ENCODE measurements around the gene TAAR8.
A peak's percentile ranks its signal among the peaks of the same experiment; 100 is the strongest.
"Not testable (repeated sequence)": the region's sequence is repeated elsewhere in the genome, so short reads cannot be mapped to it uniquely, and the experiment has no call there.

The TAAR8 gene, protein sequence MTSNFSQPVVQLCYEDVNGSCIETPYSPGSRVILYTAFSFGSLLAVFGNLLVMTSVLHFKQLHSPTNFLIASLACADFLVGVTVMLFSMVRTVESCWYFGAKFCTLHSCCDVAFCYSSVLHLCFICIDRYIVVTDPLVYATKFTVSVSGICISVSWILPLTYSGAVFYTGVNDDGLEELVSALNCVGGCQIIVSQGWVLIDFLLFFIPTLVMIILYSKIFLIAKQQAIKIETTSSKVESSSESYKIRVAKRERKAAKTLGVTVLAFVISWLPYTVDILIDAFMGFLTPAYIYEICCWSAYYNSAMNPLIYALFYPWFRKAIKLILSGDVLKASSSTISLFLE

GRCh38 chr6:132552372-132552771 is at the start of gene TAAR8:
TAAR8 (plus strand) TSS chr6:132552672; CDS start chr6:132552693, 21 bp downstream.
- no peak for DNase-seq

GRCh38 chr6:132504757-132505156 is 47.7 kb upstream of the TAAR8 start:
- DNase-seq: no peak

GRCh38 chr6:132505158-132505557 is 47.3 kb upstream of the TAAR8 start:
- no peak for DNase-seq

DNA sequence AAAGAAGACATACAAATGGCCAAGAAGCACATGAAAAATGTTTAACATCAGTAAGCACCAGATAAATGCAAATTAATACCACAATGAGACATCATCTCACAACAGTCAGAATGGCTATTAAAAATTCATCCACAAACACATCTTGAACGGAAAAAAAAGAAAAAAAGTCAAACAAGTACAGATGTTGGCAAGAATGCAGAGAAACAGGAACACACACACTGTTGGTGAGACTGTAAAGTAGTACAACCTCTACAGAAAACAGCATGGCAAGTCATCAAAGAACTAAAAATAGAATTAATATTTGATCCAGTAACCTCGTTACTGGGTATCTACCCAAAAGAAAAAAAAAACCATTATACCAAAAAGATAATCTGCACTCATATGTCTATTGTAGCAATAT is 46.0 kb upstream of the TAAR8 start:
- no peak for DNase-seq

DNA sequence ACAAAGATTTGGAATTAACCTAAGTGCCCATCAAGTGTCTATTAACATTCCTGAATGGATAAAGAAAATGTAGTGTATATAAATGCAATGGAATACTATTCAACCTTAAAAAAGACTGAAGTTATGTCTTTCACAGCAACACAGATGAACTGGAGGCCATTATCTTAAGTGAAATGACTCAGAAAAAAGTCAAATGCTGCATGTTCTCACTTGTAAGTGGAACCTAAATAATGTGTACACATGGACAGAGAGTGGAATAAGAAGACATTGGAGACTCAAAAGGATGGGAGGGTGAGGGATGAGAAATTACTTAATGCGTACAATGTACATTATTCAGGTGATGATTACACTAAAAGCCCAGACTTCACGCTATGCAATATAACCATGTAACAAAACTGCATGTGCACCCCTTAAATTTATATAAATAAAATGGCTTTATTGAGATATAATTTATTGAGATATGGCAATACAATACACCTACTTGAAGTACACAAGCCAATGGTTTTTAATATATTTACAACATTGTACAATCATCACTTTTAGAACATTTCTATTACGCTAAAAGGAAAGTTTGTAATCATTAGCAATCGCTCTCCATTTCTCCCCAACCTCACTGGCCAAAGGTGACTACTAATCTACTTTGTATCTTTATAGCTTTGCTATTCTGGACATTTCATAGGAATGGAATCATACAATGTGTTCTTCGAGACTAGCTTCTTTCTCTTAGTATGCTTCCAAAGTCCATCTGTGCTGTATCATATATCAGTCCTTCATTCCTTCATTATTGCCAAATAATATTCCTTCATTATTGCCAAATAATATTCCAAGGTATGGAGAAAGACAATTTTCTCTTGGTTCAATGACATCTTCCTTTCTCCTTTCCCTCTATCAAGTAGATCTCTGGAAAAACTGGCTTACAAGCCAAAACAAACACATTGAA is 45.3 kb upstream of the TAAR8 start:
- DNase-seq: no peak

- DNase-seq: no peak
These were observed 41.2 kb upstream of the TAAR8 start for GRCh38 chr6:132511210-132511830.

DNA sequence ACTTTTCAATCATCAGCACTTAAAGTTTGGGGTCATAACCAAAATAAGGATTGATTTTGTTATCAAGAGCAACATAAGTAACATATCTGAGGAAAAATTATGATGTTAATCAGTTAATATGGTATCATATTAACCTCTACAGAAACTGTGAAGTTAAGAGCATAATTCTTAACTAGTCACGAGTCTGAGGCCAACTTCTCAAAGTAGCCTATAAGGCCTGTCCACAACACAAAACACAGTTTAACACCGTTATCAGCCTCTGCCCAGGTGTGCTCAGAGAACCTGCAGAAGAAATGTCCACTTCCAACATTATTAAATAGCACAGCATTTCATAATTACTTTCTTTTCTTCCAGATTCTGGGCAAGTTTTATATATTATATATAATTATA is 40.6 kb upstream of the TAAR8 start:
- DNase-seq: no peak

DNA sequence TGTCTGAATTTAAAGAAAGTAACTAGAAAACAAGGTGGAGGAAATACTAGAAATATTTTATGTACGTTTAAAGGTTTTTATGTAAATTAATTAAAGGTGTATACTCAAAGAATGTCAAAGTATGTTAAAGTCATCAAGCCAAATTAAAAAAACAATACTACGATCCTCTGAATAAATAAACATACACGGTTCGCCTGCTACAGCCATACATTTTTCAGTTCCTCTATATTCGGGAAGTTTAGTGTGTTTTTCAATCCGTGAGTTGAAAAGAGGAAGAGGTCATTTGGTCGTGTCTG is 40.2 kb upstream of the TAAR8 start:
- DNase-seq: no peak

GRCh38 chr6:132512638-132513632 is 39.5 kb upstream of the TAAR8 start, which contains the start of gene STX7:
STX7 (minus strand) TSS chr6:132513116; CDS start chr6:132503530, 9,586 bp downstream.
- DNase-seq: peak; percentile 91

DNA sequence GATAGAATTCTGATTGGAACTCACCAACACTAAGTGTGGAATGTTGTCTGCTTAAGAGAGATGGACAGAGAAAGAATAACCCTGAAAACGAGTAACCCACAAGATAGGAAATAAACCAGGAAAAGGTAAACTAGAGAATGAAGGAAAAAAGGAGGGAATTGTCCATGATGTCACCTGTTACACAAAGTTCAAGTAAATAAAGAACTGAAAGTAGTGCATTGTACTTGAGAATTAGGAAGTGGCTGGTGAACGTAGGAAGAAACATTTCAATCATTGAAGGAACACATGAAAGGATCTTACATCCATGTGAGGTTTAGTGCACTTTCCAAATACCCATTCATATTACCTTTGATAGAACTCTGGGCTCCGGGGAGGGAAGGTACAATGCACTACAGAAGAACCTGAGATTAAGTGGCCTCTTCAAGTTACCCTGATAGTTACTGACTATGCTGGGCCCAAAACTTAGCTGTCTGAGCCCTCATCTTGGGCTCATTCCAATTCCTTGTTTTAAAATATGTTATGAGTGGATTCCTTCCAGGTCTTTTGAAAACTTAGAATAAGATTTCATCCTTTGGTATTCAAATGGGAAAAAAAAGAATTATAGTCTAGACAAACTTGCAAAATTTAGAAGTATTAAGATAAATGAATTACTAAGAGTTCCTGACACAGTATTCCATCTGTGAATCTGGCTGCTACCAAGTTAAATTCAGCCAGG is 38.5 kb upstream of the TAAR8 start:
- DNase-seq: no peak

GRCh38 chr6:132515386-132515785 is 37.1 kb upstream of the TAAR8 start:
- no peak for DNase-seq

GRCh38 chr6:132520953-132521352 is 31.5 kb upstream of the TAAR8 start:
- no peak for DNase-seq

GRCh38 chr6:132524646-132525045 is 27.8 kb upstream of the TAAR8 start:
- no peak for DNase-seq

DNA sequence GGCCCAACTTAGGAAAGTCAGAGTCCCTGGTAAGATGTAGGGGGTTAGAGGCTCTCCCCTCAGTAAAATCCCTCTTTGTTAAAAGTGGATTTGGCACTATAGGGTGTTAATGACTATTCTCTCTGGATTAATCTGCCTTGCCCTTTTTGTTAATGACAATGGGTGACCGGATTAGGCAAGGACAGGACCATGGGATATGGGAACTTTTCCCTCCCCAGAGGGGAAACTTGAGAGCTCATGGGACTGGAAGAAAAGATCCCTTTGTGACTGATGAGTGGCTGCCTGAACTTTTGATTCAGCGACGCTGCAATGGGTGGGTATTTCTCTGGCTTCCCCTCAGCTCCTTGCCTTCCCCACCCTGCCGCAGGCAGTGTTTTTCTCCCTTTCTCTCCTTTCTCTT is 26.6 kb upstream of the TAAR8 start:
- DNase-seq: no peak

DNA sequence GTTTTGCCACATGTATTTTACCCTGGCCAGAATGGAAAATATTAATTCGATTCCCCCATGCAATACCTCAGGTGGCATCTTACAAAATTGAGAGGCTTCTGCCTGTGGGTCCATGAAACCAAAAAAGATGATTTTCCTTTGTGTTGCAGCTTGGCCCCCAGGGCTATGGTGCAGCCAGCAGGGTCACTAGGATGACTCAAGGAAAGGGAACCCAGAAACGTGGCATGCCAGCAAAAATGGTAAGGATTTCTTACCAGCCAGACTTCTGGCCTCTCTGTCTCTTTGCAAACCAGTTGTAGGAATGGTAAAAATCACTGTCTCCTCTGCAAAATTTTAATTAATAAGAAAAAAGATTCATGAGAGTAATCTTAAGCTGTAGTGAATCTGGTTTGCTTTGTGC is 26.0 kb upstream of the TAAR8 start:
- no peak for DNase-seq

DNA sequence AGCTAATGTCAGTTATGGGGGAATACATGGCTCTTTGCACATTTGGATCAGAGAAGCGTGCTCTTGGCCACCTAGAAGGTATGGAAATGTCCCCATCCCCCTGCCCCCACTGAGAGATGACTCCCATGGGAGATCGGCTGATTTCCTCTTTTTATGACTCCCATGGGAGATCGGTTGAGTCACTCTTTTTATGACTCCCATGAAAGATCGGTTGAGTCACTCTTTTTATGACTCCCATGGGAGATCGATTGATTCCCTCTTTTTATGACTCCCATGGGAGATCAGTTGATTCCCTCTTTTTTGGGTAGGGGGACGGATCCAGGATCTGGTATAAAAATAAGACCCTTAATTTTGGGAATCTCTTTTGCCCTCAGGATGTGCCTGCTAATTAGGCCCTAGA is 24.7 kb upstream of the TAAR8 start:
- DNase-seq: no peak

GRCh38 chr6:132530293-132530974 is 22.0 kb upstream of the TAAR8 start:
- DNase-seq: peak; percentile 78

GRCh38 chr6:132534546-132534945 is 17.9 kb upstream of the TAAR8 start:
- DNase-seq: not testable (repeated sequence)

DNA sequence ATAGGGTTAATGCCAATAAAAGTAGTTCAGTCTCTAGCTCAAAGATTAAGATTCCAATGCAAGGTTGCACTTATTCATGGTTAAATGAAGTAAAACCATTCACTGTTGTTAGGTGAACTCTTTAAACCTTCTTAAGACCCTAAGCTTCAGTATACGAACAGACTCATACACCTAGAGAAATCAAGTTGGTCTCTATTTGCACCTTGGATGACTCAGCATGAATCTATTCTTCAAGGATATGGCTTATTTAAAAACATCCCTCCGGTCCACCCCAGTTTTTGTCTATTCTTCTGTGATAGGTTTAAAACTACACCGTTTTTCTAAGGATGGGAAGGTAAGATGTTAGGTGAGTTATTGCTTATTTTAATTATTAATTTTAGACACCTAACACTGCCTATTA is 15.3 kb upstream of the TAAR8 start:
- DNase-seq: no peak

DNA sequence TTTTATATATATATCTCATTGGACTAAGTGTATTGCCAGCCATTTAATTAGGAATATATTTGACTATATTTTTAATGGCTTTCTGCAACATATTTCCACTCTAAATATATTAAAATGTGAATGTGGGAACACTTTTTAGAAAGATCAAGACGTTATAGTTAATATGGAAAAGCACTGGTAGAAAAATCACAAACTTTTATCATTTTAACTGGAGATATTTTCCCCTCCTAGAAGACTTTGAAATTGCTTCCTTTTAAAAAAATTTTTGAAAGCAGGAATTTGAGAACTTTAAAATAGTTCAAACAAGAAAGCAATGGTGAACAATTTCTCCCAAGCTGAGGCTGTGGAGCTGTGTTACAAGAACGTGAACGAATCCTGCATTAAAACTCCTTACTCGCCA is 14.5 kb upstream of the TAAR8 start, which contains the start of gene TAAR9:
Gene TAAR9 (plus strand): TSS at position 301 of the 400 bp plus-strand sequence. CDS start 13 bp downstream, at position 314.
- DNase-seq: no peak

GRCh38 chr6:132544826-132545225 is 7.6 kb upstream of the TAAR8 start:
- no peak for DNase-seq
